Measurements from ENCODE around the gene OR7A17.

OR7A17 gene

DNA sequence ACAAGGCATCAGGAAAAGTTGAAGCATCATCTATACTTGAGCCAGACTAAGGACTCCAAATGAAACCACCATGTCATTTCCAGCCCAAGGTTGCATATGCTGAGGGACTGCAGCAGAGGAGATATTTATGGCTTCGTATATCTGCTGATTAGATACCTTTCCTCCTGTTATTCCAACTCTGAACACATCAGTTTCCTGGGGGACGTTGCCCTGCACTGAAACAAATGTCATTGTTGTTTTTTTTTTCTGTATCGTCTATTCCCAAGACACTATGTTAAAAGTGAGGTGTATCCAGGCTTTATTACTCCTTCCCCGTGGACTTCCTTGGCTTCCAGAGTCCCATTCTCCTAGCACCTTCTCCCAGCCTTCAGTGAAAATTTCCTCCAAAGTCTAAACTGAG lies at the start of gene OR7A17:
TSS of gene OR7A17 (minus strand) at position 101 of the 400 bp plus-strand sequence. CDS start 4,777 bp downstream, outside the sequence.
- no peak for DNase-seq

DNA sequence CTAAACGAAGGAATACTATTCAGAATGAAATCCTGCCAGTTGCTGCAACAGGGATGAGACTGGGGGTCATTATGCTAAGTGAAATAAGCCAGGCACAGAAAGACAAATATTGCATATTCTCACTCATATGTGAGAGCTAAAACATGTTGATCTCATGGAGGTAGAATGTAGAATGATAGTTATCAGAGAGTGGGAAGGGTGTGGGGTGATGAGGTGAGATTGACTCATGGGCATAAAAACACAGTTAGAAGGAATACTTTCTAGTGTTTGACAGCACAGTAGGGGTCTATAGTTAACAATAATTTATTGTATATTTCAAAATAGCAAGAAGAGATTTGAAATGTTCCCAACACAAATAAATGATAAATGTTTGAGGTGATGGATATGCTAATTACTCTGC lies 47.6 kb upstream of the OR7A17 start:
- DNase-seq: no peak

DNA sequence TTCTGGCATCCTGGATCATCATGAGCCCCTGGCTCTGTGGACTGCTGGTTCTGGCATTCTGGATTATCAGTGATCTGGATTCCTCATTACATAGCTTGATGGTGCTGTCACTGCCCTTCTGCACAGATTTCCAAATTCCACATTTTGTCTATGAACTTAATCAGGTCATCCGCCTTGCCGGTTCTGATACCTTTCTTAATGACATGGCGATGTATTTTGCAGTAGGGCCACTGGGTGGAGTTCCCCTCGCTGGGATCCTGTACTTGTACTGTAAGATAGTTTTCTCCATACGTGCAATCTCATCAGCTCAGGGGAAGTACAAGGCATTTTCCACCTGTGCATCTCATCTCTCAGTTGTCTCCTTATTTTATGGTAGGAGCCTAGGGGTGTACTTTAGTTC lies 30.9 kb upstream of the OR7A17 start:
- DNase-seq: no peak

DNA sequence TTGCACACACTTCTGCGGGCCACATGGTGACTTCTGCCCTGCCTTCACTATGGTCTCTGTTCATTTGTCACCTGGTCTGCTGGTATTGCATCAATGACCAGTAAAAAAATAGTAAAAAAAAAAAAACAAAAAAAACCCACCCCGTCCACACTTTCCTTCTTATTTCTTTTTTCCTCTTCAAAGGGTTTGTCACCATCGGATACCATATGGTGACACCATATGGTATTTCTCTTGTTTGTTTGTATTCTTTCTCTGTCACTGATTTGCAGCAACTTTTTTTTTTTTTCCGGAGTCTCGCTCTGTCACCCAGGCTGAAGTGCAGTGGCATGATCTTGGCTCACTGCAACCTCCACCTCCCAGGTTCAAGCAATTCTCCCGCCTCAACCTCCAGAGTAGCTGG lies 29.2 kb upstream of the OR7A17 start:
- DNase-seq: no peak

DNA sequence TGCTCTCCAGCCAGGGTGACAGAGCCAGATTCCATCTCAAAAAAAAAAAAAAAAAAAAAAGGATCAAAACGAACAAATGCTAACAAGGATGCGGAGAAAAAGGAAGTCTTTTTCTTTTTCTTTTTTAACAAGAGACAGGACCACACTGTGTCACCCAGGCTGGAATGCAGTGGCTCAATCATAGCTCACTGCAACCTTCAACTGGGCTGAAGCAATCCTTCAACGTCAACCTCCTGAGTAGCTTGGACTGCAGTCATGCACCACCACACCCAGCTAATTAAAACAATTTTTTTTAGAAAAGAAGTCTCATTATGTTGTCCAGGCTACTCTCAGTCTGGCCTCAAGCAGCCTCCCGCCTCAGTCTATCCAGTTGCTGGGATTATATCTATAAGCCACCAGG lies 20.8 kb upstream of the OR7A17 start:
- DNase-seq: no peak

DNA sequence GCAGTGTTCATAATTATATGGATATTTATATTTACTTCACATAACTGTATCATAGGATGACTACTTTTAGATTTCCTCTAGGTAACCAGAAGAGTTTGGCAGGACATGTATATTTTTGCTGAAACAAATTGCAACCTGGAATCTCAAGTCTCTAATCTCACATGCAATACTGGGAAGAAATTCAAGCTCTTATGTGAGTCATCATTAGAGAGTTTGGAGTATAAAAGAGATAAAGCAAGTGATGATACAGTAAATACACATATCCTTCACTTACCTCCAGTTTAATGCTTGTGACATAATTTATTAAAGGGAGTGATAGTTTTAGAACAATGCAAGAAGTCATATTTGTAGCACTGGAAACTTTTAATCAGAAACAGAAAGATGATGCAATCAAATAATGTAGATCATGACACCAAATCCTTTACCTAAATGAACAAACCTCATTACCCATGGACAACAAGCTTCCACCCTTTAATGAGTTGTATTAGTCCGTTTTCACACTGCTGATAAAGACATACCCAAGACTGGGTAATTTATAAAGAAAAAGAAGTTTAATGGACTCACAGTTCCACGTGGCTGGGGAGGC lies 15.8 kb upstream of the OR7A17 start:
- no peak for DNase-seq

DNA sequence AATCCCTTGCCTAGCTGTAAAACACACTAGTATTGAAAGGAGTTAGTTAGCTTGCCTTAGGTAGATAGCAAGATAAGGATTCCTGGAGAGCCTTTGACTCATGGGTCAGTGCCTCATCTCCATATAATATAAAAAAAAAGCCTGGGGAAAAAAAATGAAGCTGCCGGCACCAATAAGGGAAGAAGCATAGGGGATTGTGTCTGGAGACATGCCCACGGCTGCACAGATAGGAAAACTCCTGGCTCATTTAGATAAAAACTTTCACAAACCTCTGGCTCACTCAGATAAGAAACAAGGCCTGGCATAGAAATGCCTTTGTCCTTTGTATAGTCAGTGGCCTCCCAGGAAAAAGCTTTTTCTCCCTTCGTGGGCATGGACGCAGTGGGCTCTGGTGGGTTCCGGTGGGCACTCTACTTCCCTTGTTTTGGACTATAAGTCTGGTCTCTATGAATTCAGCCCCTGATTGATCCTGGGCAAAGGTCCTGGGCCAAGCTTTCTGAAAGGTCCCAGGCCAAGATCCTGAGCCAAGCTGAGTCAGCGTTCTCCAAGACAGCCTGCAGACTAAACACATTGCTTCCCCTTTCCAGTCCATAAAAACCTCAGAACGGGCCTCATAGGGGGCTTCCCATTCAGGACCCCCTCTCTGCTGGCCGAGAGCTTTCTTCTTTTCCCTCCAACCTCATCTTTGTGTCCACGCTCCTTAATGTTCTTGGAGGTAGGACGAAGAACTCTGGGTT lies 4.9 kb upstream of the OR7A17 start:
- no peak for DNase-seq

DNA sequence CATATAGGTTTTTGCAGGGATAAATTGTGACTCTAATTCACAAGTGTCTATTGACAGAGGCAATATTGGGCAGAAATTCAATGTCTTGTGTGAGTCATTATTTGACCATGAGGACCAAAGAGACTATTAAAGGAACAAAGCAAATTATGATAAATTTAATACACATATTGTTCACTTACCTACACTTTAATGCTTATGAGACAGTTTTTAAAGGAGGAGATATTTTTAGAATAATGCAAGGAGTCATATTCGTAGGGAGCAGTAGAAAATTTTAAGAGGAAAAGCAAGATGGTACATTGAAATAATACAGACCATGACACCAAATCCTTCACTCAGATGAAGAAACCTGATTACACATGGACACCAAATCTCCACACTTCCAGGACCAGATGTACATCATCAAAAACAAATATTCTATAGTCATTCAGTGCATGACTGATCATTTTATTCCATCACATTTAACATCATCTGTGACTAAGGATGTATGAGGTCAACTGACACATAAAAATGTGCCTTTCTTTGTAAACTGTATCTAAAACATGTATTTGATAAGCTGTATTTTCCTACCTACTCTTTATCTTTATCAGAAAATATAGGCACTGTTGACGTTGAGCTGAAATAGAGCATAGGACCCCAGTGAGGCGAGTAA lies 4.2 kb upstream of the OR7A17 start:
- DNase-seq: no peak

DNA sequence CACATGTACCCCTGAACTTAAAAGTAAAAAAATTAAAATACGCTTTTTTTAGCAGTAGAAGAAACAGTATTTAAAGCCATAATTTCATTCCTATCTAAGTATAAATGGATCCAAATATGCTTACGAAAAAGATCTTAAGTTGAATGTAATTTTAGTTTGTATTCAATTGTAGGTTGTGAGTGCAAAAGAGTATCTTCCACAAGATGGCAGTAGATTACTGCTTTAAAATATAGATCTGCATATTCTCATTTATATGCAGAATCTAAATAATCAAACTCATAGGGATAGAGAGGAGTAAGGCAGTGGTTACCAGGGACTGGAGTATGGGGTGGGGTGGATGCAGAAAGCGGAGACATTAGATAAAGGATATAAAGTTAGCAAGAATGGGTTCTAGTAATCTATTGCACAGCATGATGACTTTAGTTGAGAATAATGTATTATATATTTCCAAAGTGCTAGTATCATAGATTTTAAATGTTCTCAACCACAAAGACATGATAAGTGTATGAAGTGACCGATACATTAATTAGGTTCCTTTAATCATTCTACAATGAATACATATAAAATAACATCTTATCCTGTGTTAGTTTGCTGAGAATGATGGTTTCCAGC lies 14.2 kb downstream of the OR7A17 start:
- DNase-seq: no peak

DNA sequence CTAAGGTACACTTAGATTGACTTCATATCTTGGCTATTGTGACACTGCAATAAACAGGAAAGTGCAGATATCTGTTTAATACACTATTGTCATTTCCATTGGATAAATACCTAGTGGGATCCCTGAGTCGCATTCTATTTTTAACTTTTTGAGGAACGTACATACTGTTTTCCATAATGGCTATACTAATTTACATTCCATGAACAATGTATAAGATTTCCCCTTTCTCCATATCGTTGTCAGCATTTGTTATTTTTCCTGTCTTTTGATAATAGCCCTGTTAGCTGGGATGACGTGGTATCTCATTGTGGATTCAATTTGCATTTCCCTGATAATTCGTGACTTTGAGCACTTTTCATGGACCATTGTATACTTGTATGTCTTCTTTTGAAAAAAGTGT lies 17.4 kb downstream of the OR7A17 start:
- DNase-seq: no peak

DNA sequence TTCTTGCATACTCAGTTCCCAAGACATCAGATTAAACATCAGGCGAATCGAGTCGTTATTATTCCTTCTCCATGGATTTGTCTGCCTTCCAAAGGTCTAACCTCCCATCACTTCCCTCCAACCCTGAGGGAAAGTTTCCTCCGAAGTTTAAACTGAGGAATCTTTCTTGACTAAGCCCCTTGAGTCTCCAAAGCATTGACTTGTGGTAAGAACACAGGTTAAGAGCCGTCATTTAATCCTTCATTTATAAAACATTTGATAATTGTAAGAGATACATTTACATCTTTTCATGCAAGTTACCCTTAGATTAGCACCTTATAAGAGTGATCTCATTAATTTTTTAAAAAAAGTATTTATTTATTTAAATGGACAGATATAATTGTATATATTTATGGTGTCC lies 37.1 kb downstream of the OR7A17 start, which contains the start of gene OR7A10:
TSS of gene OR7A10 (minus strand) at position 101 of the 400 bp plus-strand sequence. CDS start 7,045 bp downstream, outside the sequence.
- DNase-seq: no peak

DNA sequence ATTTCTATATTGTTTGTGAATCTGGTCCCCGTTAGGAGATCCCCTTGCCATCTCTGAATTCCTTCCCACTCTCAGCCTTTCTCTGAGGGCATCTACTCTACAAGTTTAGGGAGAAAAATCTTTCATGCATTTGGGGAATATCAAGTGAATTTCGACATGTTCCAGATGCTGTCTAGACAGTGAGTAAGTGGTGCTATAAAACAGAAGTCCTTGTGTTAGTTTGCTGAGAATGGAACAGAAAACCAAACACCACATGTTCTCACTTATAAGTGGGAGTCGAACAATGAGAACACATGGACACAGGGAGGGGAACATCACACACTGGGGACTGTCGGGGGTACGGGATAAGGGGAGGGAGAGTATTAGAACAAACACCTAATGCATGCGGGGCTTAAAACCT lies 42.4 kb downstream of the OR7A17 start:
- no peak for DNase-seq

DNA sequence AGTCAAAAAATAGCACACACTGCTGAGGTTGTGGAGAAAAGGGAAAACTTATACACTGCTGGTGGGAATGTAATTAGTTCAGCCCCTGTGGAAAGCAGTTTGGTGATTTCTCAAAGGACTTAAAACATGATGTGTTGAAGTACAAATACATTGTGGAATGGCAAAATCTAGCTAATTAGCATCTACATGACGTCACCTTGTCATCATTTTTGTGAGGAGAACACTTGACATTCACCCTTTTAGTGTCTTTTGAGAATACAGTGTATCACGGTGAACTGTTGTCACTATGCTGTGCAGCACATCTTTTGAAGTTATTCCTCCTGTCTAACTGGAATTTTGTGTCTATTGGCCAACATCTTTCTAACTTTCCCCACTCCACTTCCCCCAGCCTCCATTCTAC lies 42.8 kb downstream of the OR7A17 start:
- no peak for DNase-seq

DNA sequence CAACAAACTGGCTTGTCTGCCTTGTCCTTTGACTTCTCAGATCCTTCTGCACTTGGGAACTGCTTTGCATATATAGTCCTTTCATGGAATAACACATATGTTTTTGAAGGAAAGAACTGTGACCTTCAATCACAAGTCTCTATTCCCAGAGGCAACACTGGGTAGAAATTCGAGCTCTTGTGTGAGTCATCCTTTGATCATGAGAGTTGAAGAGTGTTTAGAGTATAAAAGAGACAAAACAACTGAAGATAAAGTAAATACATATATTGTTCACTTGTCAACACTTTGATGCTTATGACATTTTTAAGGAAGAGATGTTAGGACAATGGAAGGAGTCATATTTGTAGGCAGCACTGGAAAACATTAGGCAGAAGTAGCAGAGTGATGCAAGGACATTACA lies 45.7 kb downstream of the OR7A17 start:
- DNase-seq: no peak

DNA sequence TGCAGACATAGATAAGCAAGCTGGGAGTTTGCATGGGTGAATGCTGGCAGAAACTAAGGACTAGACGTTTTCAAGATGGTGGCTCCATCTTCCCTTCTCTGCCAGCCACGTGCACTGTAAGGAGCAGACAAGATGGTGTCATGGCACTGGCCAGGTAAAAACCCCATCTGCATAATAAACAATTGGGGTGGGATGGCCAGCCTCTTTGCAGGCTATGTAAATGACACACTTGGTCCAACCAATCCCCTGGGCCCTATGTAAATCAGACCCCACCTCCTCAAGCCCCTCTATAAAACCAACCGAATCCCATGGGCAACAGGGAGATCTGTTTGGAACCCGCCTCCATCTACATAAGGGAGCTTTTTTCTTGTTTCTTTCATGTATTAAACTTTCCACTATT lies 48.5 kb downstream of the OR7A17 start:
- no peak for DNase-seq

DNA sequence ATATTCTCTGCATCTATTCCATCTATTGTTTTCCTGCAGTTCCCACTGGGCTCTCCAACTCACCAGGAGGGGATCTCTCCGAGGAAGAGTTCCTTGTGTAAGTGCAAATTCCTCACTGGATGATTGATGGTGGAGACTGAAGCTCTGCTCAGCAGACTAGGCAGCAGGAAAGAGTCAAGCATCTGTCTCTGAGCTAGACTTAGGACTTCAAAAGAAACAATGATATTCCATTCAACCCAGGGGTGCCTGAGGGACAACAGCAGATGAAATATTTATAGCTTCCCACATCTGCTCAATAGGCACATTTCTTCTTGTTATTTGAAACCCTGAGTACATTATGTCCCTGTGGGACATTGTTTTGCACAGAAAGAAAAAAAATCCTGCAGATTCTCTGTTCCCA lies 50.9 kb downstream of the OR7A17 start, which contains the start of the genes OR7A5 and OR7C1:
TSS of gene OR7A5 (minus strand) at position 175 of the 400 bp plus-strand sequence. CDS start 6,944 bp downstream, outside the sequence.
TSS of gene OR7C1 (minus strand) at position 175 of the 400 bp plus-strand sequence. CDS start 35,049 bp downstream, outside the sequence.
- DNase-seq: no peak

DNA sequence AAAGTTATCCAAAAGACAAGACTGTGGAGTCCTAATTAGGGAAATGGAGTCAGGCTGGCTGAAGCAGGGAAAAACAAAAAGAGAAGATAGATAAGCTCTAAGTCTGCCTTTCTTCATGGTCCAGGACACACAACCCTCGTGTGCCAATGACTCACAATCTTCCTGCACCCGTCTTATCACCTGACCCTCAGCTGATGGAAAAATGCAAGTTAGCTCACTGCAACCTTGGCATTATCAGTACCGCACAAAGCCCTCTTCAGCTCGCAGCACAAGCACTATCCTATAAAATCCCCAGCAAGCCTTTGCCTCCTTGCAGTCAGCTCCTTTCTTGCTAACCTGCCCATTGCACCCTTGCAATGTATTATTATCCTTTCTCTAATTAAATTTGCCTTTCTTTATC lies 55.2 kb downstream of the OR7A17 start:
- DNase-seq: no peak

Data from activated CD4-positive, alpha-beta T cell treated with anti-CD3 and anti-CD28 coated beads, Interleukin-2, amount 50 U/mL, for 1 hour (primary cell).